ENCODE results near the gene SETD3. TPM values are rescaled to one million over a fixed set of nuclear protein-coding genes. Genes with fewer than 3 reads are reported as not detected.
A peak's percentile ranks its signal among the peaks of the same experiment; 100 is the strongest.

SETD3 gene
- total RNA-seq, 1 experiment from 2014 or later = 60.0 TPM

- DNase-seq = no peak
- Histone ChIP-seq H3K4me3 (ENCODE audit: insufficient read depth, low read depth, low read length) (no peak overlapping the region), H3K27me3 (ENCODE audit: control insufficient read depth, insufficient read depth, low read length) (no peaks in the 10 kb centered on the region), H3K36me3 (replicated peaks; ENCODE audit: control insufficient read depth, insufficient read depth, low read length) (peaks cover 5% of the 10 kb centered on the region)
These were observed 44.1 kb downstream of the SETD3 start for GRCh38 chr14:99436247-99437180.

GRCh38 chr14:99435327-99435726 is 45.3 kb downstream of the SETD3 start:
- DNase-seq = no peak
- no peak overlapping the region for H3K4me3 ChIP-seq (ENCODE audit: insufficient read depth, low read depth, low read length)
- H3K36me3 ChIP-seq (replicated peaks; ENCODE audit: control insufficient read depth, insufficient read depth, low read length) = peaks cover 5% of the 10 kb centered on the region
- H3K27me3 ChIP-seq (ENCODE audit: control insufficient read depth, insufficient read depth, low read length) = no peaks in the 10 kb centered on the region

GRCh38 chr14:99432485-99432884 is 48.2 kb downstream of the SETD3 start:
- Histone ChIP-seq H3K27me3 (ENCODE audit: control insufficient read depth, insufficient read depth, low read length) (no peaks in the 10 kb centered on the region), H3K4me3 (ENCODE audit: insufficient read depth, low read depth, low read length) (no peak overlapping the region), H3K36me3 (replicated peaks; ENCODE audit: control insufficient read depth, insufficient read depth, low read length) (peaks cover 1% of the 10 kb centered on the region)
- DNase-seq = no peak

- H3K36me3 ChIP-seq (replicated peaks; ENCODE audit: control insufficient read depth, insufficient read depth, low read length) = peaks cover 1% of the 10 kb centered on the region
- H3K27me3 ChIP-seq (ENCODE audit: control insufficient read depth, insufficient read depth, low read length) = no peaks in the 10 kb centered on the region
- no peak for DNase-seq
- H3K4me3 ChIP-seq (ENCODE audit: insufficient read depth, low read depth, low read length) = no peak overlapping the region
These were observed 48.7 kb downstream of the SETD3 start for GRCh38 chr14:99431986-99432385.

- Histone ChIP-seq H3K4me3 (ENCODE audit: insufficient read depth, low read depth, low read length) (no peak overlapping the region), H3K27me3 (ENCODE audit: control insufficient read depth, insufficient read depth, low read length) (no peaks in the 10 kb centered on the region), H3K36me3 (replicated peaks; ENCODE audit: control insufficient read depth, insufficient read depth, low read length) (peaks cover 1% of the 10 kb centered on the region)
- DNase-seq = peak; percentile 68
These were observed 50.2 kb downstream of the SETD3 start for GRCh38 chr14:99430491-99430890.

GRCh38 chr14:99427632-99428300 is 52.9 kb downstream of the SETD3 start:
- DNase-seq = no peak
- no peaks in the 10 kb centered on the region for H3K27me3 ChIP-seq (ENCODE audit: control insufficient read depth, insufficient read depth, low read length)
- H3K4me3 ChIP-seq (ENCODE audit: insufficient read depth, low read depth, low read length) = no peak overlapping the region
- peaks cover 1% of the 10 kb centered on the region for H3K36me3 ChIP-seq (replicated peaks; ENCODE audit: control insufficient read depth, insufficient read depth, low read length)

GRCh38 chr14:99426813-99427346 is 53.8 kb downstream of the SETD3 start:
- peaks cover 1% of the 10 kb centered on the region for H3K36me3 ChIP-seq (replicated peaks; ENCODE audit: control insufficient read depth, insufficient read depth, low read length)
- no peak for DNase-seq
- no peak overlapping the region for H3K4me3 ChIP-seq (ENCODE audit: insufficient read depth, low read depth, low read length)
- H3K27me3 ChIP-seq (ENCODE audit: control insufficient read depth, insufficient read depth, low read length) = no peaks in the 10 kb centered on the region

- Histone ChIP-seq H3K27me3 (ENCODE audit: control insufficient read depth, insufficient read depth, low read length) (no peaks in the 10 kb centered on the region), H3K36me3 (replicated peaks; ENCODE audit: control insufficient read depth, insufficient read depth, low read length) (peaks cover 1% of the 10 kb centered on the region), H3K4me3 (ENCODE audit: insufficient read depth, low read depth, low read length) (no peak overlapping the region)
- no peak for DNase-seq
These were observed 54.4 kb downstream of the SETD3 start for GRCh38 chr14:99426265-99426664.

GRCh38 chr14:99425272-99425681 is 55.4 kb downstream of the SETD3 start:
- H3K27me3 ChIP-seq (ENCODE audit: control insufficient read depth, insufficient read depth, low read length) = no peaks in the 10 kb centered on the region
- no peak for DNase-seq
- H3K36me3 ChIP-seq (replicated peaks; ENCODE audit: control insufficient read depth, insufficient read depth, low read length) = peaks cover 1% of the 10 kb centered on the region
- H3K4me3 ChIP-seq (ENCODE audit: insufficient read depth, low read depth, low read length) = no peak overlapping the region

GRCh38 chr14:99424306-99424877 is 56.3 kb downstream of the SETD3 start:
- H3K4me3 ChIP-seq (ENCODE audit: insufficient read depth, low read depth, low read length) = no peak overlapping the region
- no peaks in the 10 kb centered on the region for H3K27me3 ChIP-seq (ENCODE audit: control insufficient read depth, insufficient read depth, low read length)
- peaks cover 1% of the 10 kb centered on the region for H3K36me3 ChIP-seq (replicated peaks; ENCODE audit: control insufficient read depth, insufficient read depth, low read length)
- DNase-seq = peak; percentile 64

GRCh38 chr14:99423434-99423833 is 57.2 kb downstream of the SETD3 start:
- Histone ChIP-seq H3K36me3 (replicated peaks; ENCODE audit: control insufficient read depth, insufficient read depth, low read length) (peaks cover 1% of the 10 kb centered on the region; the same call in 1 of the 2 replicates), H3K27me3 (ENCODE audit: control insufficient read depth, insufficient read depth, low read length) (no peaks in the 10 kb centered on the region), H3K4me3 (ENCODE audit: insufficient read depth, low read depth, low read length) (no peak overlapping the region)
- DNase-seq = no peak

GRCh38 chr14:99422228-99423010 is 58.2 kb downstream of the SETD3 start:
- DNase-seq = no peak
- Histone ChIP-seq H3K4me3 (ENCODE audit: insufficient read depth, low read depth, low read length) (no peak overlapping the region), H3K27me3 (ENCODE audit: control insufficient read depth, insufficient read depth, low read length) (no peaks in the 10 kb centered on the region), H3K36me3 (replicated peaks; ENCODE audit: control insufficient read depth, insufficient read depth, low read length) (no peaks in the 10 kb centered on the region)

- Histone ChIP-seq H3K36me3 (replicated peaks; ENCODE audit: control insufficient read depth, insufficient read depth, low read length) (no peaks in the 10 kb centered on the region), H3K27me3 (ENCODE audit: control insufficient read depth, insufficient read depth, low read length) (no peaks in the 10 kb centered on the region), H3K4me3 (ENCODE audit: insufficient read depth, low read depth, low read length) (no peak overlapping the region)
- DNase-seq = peak; percentile 67
These were observed 59.9 kb downstream of the SETD3 start for GRCh38 chr14:99420711-99421110.

GRCh38 chr14:99419905-99420304 is 60.8 kb downstream of the SETD3 start:
- H3K4me3 ChIP-seq (ENCODE audit: insufficient read depth, low read depth, low read length) = no peak overlapping the region
- no peak for DNase-seq
- no peaks in the 10 kb centered on the region for H3K27me3 ChIP-seq (ENCODE audit: control insufficient read depth, insufficient read depth, low read length)
- no peaks in the 10 kb centered on the region for H3K36me3 ChIP-seq (replicated peaks; ENCODE audit: control insufficient read depth, insufficient read depth, low read length)

Data from H7 (cell line).